Liver (tissue), 3 donors: Measurements from ENCODE around the gene SPART.

Experiments used
- FOXA2 ChIP-seq: IDR thresholded peaks from 2 replicates; pipeline ENCODE4 v1.6.1; 2016; ENCODE audit warnings: antibody characterized with exemption
- GABPA ChIP-seq, 2 donors: IDR thresholded peaks in 1 of 2; conservative IDR thresholded peaks in 1 of 2; 2 replicates each; pipeline ENCODE4 v1.6.1; 2016; ENCODE audit warnings: antibody characterized with exemption in 2 of 2, mild to moderate bottlenecking in 1 of 2, moderate library complexity in 1 of 2
- HNF4A ChIP-seq, 2 donors: conservative IDR thresholded peaks; 2 replicates each; pipeline ENCODE4 v1.6.1; 2016; ENCODE audit warnings: antibody characterized with exemption in 2 of 2, mild to moderate bottlenecking in 2 of 2
- RAD21 ChIP-seq, 2 donors: IDR thresholded peaks; 2 replicates each; pipeline ENCODE4 v1.6.1; 2016; ENCODE audit warnings: antibody characterized with exemption in 2 of 2, mild to moderate bottlenecking in 2 of 2
- REST ChIP-seq: IDR thresholded peaks from 2 replicates; pipeline ENCODE4 v1.6.1; 2016; ENCODE audit warnings: antibody characterized with exemption, mild to moderate bottlenecking
- SP1 ChIP-seq: IDR thresholded peaks from 2 replicates; pipeline ENCODE4 v1.6.1; 2018; ENCODE audit warnings: antibody characterized with exemption, mild to moderate bottlenecking
- TAF1 ChIP-seq: conservative IDR thresholded peaks from 2 replicates; pipeline ENCODE4 v1.6.1; 2016; ENCODE audit warnings: antibody characterized with exemption, mild to moderate bottlenecking
- YY1 ChIP-seq: IDR thresholded peaks from 2 replicates; pipeline ENCODE4 v1.6.1; 2016; ENCODE audit warnings: antibody characterized with exemption, mild to moderate bottlenecking
- TF ChIP-seq, protein P1 (sequence below): fragments of 150-350 bp; IDR thresholded peaks from 2 replicates; pipeline ENCODE4 v1.5.1; 2017; ENCODE audit warnings: improper control_type of control experiment, low read depth, low read length; ENCODE audit not compliant: missing input control
- TF ChIP-seq, protein P2 (sequence below): IDR thresholded peaks from 2 replicates; pipeline ENCODE4 v1.6.1; 2016; ENCODE audit warnings: antibody characterized with exemption
- donor health status: healthy.
- donor health status: healthy.

GRCh38 chr13:36377826-36378468, 31.8 kb upstream of the SPART start:
- TF ChIP-seq REST (no peak), TAF1 (no peak), SP1 (no peak), FOXA2 (no peak), YY1 (no peak), RAD21 (IDR thresholded peaks at IDR 0.05) (no peak), GABPA (IDR thresholded peaks at IDR 0.05 in 1 of 2, conservative IDR thresholded peaks at IDR 0.05 in 1 of 2) (no peak), HNF4A (conservative IDR thresholded peaks at IDR 0.05) (no peak)
- TF ChIP-seq, protein P1, sequence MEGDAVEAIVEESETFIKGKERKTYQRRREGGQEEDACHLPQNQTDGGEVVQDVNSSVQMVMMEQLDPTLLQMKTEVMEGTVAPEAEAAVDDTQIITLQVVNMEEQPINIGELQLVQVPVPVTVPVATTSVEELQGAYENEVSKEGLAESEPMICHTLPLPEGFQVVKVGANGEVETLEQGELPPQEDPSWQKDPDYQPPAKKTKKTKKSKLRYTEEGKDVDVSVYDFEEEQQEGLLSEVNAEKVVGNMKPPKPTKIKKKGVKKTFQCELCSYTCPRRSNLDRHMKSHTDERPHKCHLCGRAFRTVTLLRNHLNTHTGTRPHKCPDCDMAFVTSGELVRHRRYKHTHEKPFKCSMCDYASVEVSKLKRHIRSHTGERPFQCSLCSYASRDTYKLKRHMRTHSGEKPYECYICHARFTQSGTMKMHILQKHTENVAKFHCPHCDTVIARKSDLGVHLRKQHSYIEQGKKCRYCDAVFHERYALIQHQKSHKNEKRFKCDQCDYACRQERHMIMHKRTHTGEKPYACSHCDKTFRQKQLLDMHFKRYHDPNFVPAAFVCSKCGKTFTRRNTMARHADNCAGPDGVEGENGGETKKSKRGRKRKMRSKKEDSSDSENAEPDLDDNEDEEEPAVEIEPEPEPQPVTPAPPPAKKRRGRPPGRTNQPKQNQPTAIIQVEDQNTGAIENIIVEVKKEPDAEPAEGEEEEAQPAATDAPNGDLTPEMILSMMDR, result no peak
- TF ChIP-seq, protein P2, sequence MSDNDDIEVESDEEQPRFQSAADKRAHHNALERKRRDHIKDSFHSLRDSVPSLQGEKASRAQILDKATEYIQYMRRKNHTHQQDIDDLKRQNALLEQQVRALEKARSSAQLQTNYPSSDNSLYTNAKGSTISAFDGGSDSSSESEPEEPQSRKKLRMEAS, result no peak
